GM12872 (cell line): ENCODE measurements around the gene LST1.

ENCODE experiments used
- CTCF ChIP-seq: IDR thresholded peaks from 3 replicates; pipeline ENCODE4 v1.5.1; 2011; ENCODE audit warnings: low read depth, mild to moderate bottlenecking, low read length, moderate library complexity; ENCODE audit not compliant: insufficient read depth

Gene LST1

GRCh38 chr6:31610968-31611367 lies 24.9 kb downstream of the LST1 start:
- TF ChIP-seq CTCF, result no peak

GRCh38 chr6:31614075-31614619 lies 28.1 kb downstream of the LST1 start:
- no peak for TF ChIP-seq CTCF

GRCh38 chr6:31614684-31615578 lies 28.9 kb downstream of the LST1 start, which contains the start of gene AIF1:
AIF1 (plus strand) TSS chr6:31615234; CDS start chr6:31615330, 96 bp downstream.
- no peak for TF ChIP-seq CTCF

- no peak for TF ChIP-seq CTCF
Measured at GRCh38 chr6:31615748-31616147, 29.7 kb downstream of the LST1 start.

- no peak for TF ChIP-seq CTCF
Measured at GRCh38 chr6:31617010-31617409, 30.9 kb downstream of the LST1 start.

- TF ChIP-seq CTCF, result no peak
Measured at GRCh38 chr6:31619805-31620585, 33.9 kb downstream of the LST1 start.
